Mucosa of descending colon (tissue), 3 donors: ENCODE measurements around the gene CNTN2. TPM values are rescaled to one million over a fixed set of nuclear protein-coding genes. Genes with fewer than 3 reads are reported as not detected.

Experiments used
- ATAC-seq: fragments of 200-7000 bp; cut with Tn5 transposase; one replicate; pipeline ENCODE4 v1.9.1; 2020; ENCODE audit warnings: mild to moderate bottlenecking, moderate library complexity
- DNase-seq, 3 donors: peaks; one replicate each; pipeline ENCODE4 v3.0.0-alpha.2; 2020
- H3K36me3 ChIP-seq: fragments of 200-600 bp; one replicate; pipeline ENCODE4 v1.8.0; 2021; ENCODE audit warnings: low read depth, mild to moderate bottlenecking
- H3K4me1 ChIP-seq: fragments of 200-600 bp; one replicate; pipeline ENCODE4 v1.8.0; 2021; ENCODE audit warnings: low read depth, mild to moderate bottlenecking
- H3K4me3 ChIP-seq: fragments of 200-600 bp; one replicate; pipeline ENCODE4 v1.8.0; 2021; ENCODE audit warnings: mild to moderate bottlenecking
- H3K9me3 ChIP-seq: fragments of 200-600 bp; one replicate; pipeline ENCODE4 v1.8.0; 2021; ENCODE audit warnings: mild to moderate bottlenecking
- CTCF ChIP-seq: fragments of 200-600 bp; IDR thresholded peaks from one replicate; pipeline ENCODE4 v1.8.0; 2022; ENCODE audit warnings: antibody characterized with exemption, mild to moderate bottlenecking
- intact Hi-C, 2 donors: fragments of 100-400 bp; cut with DNase I in 1 of 2; cut with micrococcal nuclease in 1 of 2; formaldehyde crosslinking; loops; one replicate each; pipeline versions ENCODE4 v1.11.0 to v1.11.1; 2022; cut with DNase I, micrococcal nuclease
- total RNA-seq, 3 donors: library from RNA; stranded (reverse); fragmentation: NEBNext Ultra II Directional in 2 of 3; extraction: Animal tissue kit (Norgen Biotek cat#: 25700) in 2 of 3; gene quantifications; one replicate each; pipeline versions ENCODE4 v1.2.1 to v1.2.4, GENCODE V29; 2021 to 2023
- donor health status: DM: no; HTN: no; CAD: no; lungs with moderate emphysema.
- donor health status: DM: no; HTN: no; CAD: no.
- donor health status: DM: no; HTN: yes; CAD: no.

CNTN2 gene
- total RNA-seq, 3 donors from 2014 or later: 0.43 to 6.8 (median 0.51) TPM

DNA sequence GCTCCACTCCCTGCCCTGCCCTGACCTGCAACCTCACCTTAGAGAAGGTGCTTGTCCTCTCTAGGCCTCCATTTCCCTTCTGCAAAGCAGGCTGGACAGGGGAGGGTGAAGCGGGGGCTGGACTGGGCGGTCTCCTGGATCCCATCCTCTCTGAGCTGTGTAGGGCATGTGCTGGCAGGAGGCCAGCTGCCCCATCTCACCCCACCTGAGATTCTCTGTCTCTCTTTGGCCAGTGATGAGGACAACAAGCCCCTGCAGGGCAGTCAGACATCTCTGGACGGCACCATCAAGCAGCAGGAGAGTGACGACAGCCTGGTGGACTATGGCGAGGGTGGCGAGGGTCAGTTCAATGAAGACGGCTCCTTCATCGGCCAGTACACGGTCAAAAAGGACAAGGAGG, 26.9 kb upstream of the CNTN2 start:
- intact Hi-C loops: no loop called here
- Histone ChIP-seq H3K36me3 (no peaks in the 10 kb centered on the region), H3K9me3 (no peaks in the 10 kb centered on the region), H3K4me3 (no peak overlapping the region), H3K4me1 (peaks cover 4% of the 10 kb centered on the region)
- TF ChIP-seq CTCF: no peak
- DNase-seq (no peak), ATAC-seq (no peak)

DNA sequence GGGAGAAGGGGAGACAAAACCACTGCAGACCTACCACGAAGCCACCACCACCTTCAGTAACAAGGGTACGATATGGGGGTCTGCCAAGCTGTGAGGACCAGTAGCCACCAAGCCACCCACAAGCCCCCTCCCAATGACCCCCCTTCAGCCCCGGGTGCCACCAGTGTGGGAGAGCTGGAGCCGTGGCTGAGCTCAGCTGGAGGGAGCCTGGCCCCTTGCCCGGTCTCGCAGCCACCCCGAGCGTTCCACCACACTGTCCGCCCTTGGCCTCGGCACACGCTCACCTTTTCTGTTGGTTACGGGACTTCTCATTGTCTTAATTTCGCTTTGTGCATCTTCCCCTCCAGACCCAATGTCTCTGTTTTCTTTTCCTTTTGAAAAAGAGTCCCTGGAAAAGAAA, 26.4 kb upstream of the CNTN2 start:
- ATAC-seq (no peak), DNase-seq (no peak)
- no peak for TF ChIP-seq CTCF
- Histone ChIP-seq H3K4me1 (peaks cover 4% of the 10 kb centered on the region), H3K4me3 (no peak overlapping the region), H3K36me3 (no peaks in the 10 kb centered on the region), H3K9me3 (no peaks in the 10 kb centered on the region)
- intact Hi-C loops: no loop called here

DNA sequence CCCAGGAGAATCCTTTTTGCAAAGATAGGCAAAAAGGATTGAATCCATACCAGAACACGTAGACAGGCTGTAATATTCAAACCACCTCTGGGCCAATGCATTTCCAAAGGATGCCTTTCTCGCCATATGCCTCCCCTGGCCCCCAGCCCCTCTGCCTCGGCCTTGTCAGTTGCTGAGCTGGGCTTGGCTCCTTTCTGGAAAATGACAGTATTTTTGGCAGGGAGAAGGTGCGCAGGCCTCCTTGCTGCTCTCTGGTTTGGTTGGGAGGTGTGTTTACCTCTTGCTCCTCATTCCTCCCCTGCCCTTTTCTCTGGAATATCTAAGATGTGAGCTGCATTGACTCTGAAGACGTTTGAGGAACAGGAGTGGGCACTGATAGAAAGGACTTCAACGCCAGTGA, 26.0 kb upstream of the CNTN2 start:
- H3K9me3 ChIP-seq: no peaks in the 10 kb centered on the region
- ATAC-seq (no peak), DNase-seq (no peak)
- H3K36me3 ChIP-seq: no peaks in the 10 kb centered on the region
- TF ChIP-seq CTCF: no peak
- intact Hi-C loops: no loop called here
- H3K4me3 ChIP-seq: no peak overlapping the region
- H3K4me1 ChIP-seq: peaks cover 4% of the 10 kb centered on the region

DNA sequence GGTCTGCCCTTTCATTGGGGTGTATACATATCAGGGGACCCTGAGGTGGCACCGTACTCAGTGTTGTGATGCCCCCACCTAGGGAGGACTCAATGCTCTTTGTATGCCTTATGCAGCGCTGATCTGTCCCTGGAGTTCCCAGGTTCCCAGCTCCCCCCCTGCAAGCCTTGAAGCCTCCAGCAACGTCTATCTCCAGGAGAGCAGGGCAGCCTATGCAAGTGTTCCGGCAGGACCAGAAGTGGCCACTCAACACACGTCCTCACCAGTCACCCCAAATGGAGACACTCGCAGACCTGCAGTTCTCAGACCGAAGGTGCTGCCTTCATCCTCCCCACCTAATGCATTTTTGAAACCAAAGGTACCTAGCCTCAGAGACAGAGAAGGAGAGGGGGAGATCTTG, 25.2 kb upstream of the CNTN2 start:
- no peak for TF ChIP-seq CTCF
- intact Hi-C loops: no loop called here
- Histone ChIP-seq H3K4me1 (peaks cover 4% of the 10 kb centered on the region), H3K9me3 (no peaks in the 10 kb centered on the region), H3K36me3 (no peaks in the 10 kb centered on the region), H3K4me3 (no peak overlapping the region)
- ATAC-seq: no peak
- no peak for DNase-seq

GRCh38 chr1:205018381-205018780, 24.6 kb upstream of the CNTN2 start:
- no peaks in the 10 kb centered on the region for H3K9me3 ChIP-seq
- no peak overlapping the region for H3K4me3 ChIP-seq
- no peak for ATAC-seq
- no peak for TF ChIP-seq CTCF
- intact Hi-C loops: no loop called here
- peaks cover 4% of the 10 kb centered on the region for H3K4me1 ChIP-seq
- no peaks in the 10 kb centered on the region for H3K36me3 ChIP-seq
- DNase-seq: no peak

- DNase-seq (no peak), ATAC-seq (no peak)
- no peaks in the 10 kb centered on the region for H3K4me1 ChIP-seq
- no peaks in the 10 kb centered on the region for H3K36me3 ChIP-seq
- H3K4me3 ChIP-seq: no peak overlapping the region
- intact Hi-C loops: no loop called here
- TF ChIP-seq CTCF: no peak
- no peaks in the 10 kb centered on the region for H3K9me3 ChIP-seq
Observed at GRCh38 chr1:205020466-205020865, 22.5 kb upstream of the CNTN2 start.
